ENCODE results near the gene ADGRB3. TPM values are rescaled to one million over a fixed set of nuclear protein-coding genes. Genes with fewer than 3 reads are reported as not detected.

ADGRB3 gene
- total and polyA plus RNA-seq, 5 donors = 0.88 to 2.6 (median 1.5) TPM

DNA sequence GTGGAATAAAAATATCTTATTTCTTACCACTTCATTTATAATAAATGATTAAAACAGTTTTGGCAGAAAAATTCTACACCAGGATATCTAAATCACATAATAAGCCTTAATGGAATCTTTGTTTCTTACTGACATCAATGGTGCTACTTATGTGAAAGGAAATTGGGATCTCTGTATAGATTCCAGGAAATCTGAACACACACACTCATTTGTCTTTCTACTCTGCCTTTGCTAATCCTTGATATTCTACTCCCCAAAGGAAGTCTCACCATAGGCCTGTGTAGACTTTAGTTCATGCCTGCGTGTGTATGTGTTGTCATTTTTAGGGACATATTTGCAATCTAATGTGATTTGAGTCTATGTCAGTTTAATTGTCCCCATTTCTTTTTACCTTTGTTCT is 7.9 kb downstream of the ADGRB3 start:
- Histone ChIP-seq H3K4me1 (ENCODE audit: control insufficient read depth, insufficient read depth, low read length) (no peaks in the 10 kb centered on the region), H3K27ac (ENCODE audit: low read length) (no peak overlapping the region), H3K9me3 (ENCODE audit: control insufficient read depth, low read length) (no peaks in the 10 kb centered on the region), H3K27me3 (ENCODE audit: control insufficient read depth, insufficient read depth) (no peaks in the 10 kb centered on the region), H3K4me3 (ENCODE audit: low read length) (no peak overlapping the region)
- intact Hi-C loops (cut with DNase I) = loop anchor here in 1 of 4 donors (10.0 kb wide), 1 partner anchor 132 kb away; no protein-coding TSS in a partner anchor
- DNase-seq (no peak), ATAC-seq (no peak)
- WGBS = 89% methylated on average over 1 of the region's 1 CpG

DNA sequence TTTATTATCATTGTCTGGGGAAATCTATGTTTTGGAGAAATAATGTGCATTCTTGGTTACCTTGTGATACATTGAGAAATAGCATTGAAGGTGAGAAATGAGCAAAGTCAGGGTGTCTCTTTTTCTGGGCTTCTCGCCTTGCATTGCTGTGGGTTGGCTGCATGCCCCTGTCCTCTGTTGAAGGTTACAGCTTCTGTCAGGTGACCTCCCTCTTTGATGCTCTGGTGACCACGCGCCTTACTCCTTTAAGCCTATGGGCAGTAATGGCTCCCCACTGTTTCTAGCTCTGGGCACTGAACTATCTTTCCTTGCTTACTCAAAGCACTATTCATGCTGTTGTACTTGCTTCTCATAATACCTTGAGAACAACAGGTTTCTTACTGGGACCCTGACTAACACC is 14.6 kb downstream of the ADGRB3 start:
- ATAC-seq (no peak), DNase-seq (no peak)
- Histone ChIP-seq H3K4me3 (ENCODE audit: low read length) (no peak overlapping the region), H3K27me3 (ENCODE audit: control insufficient read depth, insufficient read depth) (no peaks in the 10 kb centered on the region), H3K27ac (ENCODE audit: low read length) (no peak overlapping the region), H3K4me1 (ENCODE audit: control insufficient read depth, insufficient read depth, low read length) (peaks cover 4% of the 10 kb centered on the region), H3K9me3 (ENCODE audit: control insufficient read depth, low read length) (no peaks in the 10 kb centered on the region)
- 92% methylated on average over 3 of the region's 3 CpGs for WGBS
- intact Hi-C loops (cut with DNase I) = loop anchor here in 1 of 4 donors (10.0 kb wide), 1 partner anchor 125 kb away; no protein-coding TSS in a partner anchor

DNA sequence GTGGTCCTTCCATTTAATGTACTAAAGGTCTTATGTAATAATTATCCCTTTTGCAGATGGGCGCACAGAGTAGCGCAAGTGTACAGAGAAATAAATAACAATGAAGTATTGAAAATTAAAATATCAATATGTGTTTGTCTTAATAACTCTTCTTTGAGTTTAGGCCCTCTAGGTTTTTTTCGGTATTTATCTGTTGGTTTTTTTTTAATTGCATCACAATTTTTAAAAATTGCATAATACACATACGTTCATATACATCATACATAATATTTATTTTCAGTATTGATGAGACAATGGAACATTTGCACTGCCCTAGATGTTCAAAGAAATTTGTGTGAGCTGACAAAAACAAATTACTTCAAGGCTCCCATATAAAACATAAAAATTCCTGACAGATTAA is 15.1 kb downstream of the ADGRB3 start:
- intact Hi-C loops (cut with DNase I) = no loop called here
- Histone ChIP-seq H3K27me3 (ENCODE audit: control insufficient read depth, insufficient read depth) (no peaks in the 10 kb centered on the region), H3K9me3 (ENCODE audit: control insufficient read depth, low read length) (no peaks in the 10 kb centered on the region), H3K4me1 (ENCODE audit: control insufficient read depth, insufficient read depth, low read length) (peaks cover 4% of the 10 kb centered on the region), H3K4me3 (ENCODE audit: low read length) (no peak overlapping the region), H3K27ac (ENCODE audit: low read length) (no peak overlapping the region)
- WGBS = 91% methylated on average over 4 of the region's 4 CpGs
- DNase-seq (no peak), ATAC-seq (no peak)

DNA sequence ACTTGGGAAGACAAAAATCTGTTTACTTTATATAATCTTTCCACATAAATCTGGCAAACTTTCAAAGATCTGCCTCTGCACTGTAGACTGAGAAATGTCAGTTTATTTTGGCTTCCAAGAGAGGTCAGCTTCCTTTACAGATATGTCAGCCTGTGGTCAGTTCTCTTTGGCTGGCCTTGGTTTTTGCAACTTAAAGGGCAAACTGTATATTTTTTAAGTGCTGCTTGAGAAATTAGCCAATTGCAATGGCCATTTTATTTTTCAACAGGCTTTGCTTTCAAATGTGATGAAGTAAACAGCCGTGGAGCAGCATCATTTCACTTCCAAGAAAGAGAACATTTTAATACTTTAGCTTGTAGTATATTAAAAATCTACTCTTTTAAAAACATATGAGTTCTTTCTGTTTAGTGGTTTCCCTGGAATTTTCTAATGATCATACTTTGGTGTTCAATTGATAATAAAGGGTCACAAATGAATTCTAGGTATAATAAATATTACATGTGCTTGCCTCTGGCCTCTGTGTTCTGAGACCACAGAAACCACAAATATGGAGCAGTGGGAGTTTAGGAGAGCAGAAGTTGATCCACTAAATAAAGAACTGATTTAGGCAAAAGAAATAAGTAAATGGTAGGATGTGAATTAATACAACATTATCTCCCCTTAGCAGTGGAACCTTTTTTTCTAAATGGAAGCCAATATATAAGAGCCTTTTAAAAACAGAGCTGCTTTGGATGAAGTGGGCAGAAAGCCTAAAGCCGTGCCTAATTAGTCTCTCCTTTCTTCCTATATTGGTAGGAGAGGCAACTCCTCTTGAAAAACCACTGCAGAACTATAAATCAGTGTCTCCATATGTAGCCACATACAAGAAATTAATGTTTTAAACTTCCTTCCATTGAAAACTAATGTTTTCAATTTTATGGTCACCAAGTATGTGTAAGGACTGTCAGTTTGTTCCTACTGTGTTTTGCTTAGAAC is 16.2 kb downstream of the ADGRB3 start:
- ATAC-seq (peak in 1 of 2 donors; percentile 41), DNase-seq (no peak)
- Histone ChIP-seq H3K9me3 (ENCODE audit: control insufficient read depth, low read length) (no peaks in the 10 kb centered on the region), H3K4me3 (ENCODE audit: low read length) (no peak overlapping the region), H3K27me3 (ENCODE audit: control insufficient read depth, insufficient read depth) (no peaks in the 10 kb centered on the region), H3K4me1 (ENCODE audit: control insufficient read depth, insufficient read depth, low read length) (peaks cover 4% of the 10 kb centered on the region), H3K27ac (ENCODE audit: low read length) (no peak overlapping the region)
- intact Hi-C loops (cut with DNase I) = no loop called here
- 51% methylated on average over 2 of the region's 2 CpGs for WGBS

DNA sequence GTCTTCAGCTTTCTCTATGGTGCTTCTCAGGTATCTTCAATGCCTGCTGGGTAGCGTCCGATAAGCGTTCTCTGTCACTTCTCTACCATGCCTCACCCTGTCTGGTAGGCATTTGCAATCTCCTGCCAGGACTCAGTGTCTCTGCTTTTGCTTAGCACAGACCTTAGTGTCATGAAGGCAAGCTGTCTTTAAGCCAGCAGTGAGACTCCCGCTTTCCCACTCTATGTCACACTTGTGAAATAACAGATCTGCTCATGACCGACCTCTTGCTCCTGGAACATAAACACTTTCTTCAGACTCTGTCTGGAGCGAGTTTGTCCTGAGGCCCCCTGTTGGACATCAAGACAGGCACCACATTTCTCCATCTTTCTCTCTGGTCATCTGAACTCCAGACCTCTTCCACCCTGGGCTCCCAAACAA is 17.0 kb downstream of the ADGRB3 start:
- peaks cover 4% of the 10 kb centered on the region for H3K4me1 ChIP-seq (ENCODE audit: control insufficient read depth, insufficient read depth, low read length)
- H3K9me3 ChIP-seq (ENCODE audit: control insufficient read depth, low read length) = no peaks in the 10 kb centered on the region
- H3K27ac ChIP-seq (ENCODE audit: low read length) = no peak overlapping the region
- ATAC-seq (peak in 1 of 2 donors; percentile 20), DNase-seq (no peak)
- WGBS = 77% methylated on average over 6 of the region's 6 CpGs
- intact Hi-C loops (cut with DNase I) = no loop called here
- no peak overlapping the region for H3K4me3 ChIP-seq (ENCODE audit: low read length)
- H3K27me3 ChIP-seq (ENCODE audit: control insufficient read depth, insufficient read depth) = no peaks in the 10 kb centered on the region

DNA sequence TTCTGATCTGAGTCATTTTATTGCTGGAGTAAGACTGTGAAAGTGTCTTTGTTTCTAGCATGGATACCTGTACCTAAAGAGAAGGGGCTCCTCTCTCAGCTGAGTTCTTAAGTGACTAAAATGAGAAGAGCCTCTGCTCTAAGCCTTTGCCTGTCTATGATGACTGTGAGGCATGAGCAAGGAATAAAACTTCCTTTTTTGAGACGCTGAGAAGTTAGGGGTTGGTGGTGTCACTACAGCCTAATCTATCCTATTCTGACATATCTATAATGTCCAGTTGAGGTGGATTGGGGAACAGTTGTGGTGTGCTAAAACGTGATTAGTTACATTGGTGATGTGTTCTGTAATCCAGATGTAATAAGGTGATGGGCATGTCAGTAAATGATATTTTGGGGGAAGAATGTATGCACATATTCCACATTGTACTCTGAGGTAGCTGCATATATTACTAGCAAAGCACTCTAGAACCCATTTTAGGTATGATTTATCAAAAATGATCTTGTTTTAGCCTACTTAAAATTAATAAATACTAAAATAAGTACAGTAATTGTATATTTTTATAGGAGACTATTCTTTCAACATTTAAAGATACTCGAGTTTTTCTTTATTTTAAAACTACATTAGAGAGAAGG is 18.1 kb downstream of the ADGRB3 start:
- Histone ChIP-seq H3K4me1 (ENCODE audit: control insufficient read depth, insufficient read depth, low read length) (peaks cover 4% of the 10 kb centered on the region), H3K9me3 (ENCODE audit: control insufficient read depth, low read length) (no peaks in the 10 kb centered on the region), H3K27me3 (ENCODE audit: control insufficient read depth, insufficient read depth) (no peaks in the 10 kb centered on the region), H3K4me3 (ENCODE audit: low read length) (no peak overlapping the region), H3K27ac (ENCODE audit: low read length) (no peak overlapping the region)
- ATAC-seq (no peak), DNase-seq (no peak)
- 68% methylated on average over 3 of the region's 3 CpGs for WGBS
- intact Hi-C loops (cut with DNase I) = no loop called here

DNA sequence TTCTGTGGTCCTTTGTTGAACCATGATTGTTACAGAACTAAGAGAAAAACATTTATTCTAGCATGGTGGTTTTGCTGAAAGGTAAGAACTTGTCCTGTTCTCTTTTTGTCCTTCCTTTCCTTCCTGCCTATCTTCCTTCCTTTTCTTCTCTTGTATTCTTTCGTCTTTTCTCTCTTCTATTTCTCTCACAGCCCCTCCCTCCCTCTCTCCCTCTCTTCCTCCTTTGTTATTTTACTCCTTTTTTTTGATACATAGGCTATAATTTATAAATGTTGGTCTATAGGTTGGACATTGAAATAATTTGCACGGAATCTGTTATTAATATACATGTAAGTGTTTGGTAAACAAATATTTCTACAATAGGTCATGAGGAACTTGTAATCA is 18.6 kb downstream of the ADGRB3 start:
- ATAC-seq (no peak), DNase-seq (no peak)
- H3K27ac ChIP-seq (ENCODE audit: low read length) = no peak overlapping the region
- H3K4me1 ChIP-seq (ENCODE audit: control insufficient read depth, insufficient read depth, low read length) = peaks cover 4% of the 10 kb centered on the region
- intact Hi-C loops (cut with DNase I) = no loop called here
- 63% methylated on average over 2 of the region's 2 CpGs for WGBS
- H3K4me3 ChIP-seq (ENCODE audit: low read length) = no peak overlapping the region
- H3K9me3 ChIP-seq (ENCODE audit: control insufficient read depth, low read length) = no peaks in the 10 kb centered on the region
- H3K27me3 ChIP-seq (ENCODE audit: control insufficient read depth, insufficient read depth) = no peaks in the 10 kb centered on the region

DNA sequence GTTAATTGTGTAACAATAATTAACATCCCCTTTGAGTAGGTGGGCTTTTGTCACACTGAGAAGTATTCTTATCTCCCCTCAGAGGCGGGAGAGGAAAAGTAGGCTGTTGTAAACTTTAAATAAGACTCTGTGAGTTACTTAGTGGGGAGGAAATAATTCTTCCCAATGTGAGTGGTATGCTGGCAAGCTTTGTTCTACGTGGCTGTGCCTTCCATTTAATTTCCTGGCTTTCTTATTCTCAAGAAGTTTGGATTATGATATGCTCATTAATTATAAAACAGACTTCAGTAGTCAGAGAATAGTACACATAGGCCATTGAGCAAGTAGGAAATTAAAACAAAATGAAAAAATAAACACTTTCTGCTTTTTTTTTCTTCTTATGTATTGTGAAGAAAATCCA is 19.1 kb downstream of the ADGRB3 start:
- ATAC-seq (no peak), DNase-seq (no peak)
- no peak overlapping the region for H3K4me3 ChIP-seq (ENCODE audit: low read length)
- H3K27ac ChIP-seq (ENCODE audit: low read length) = no peak overlapping the region
- no peaks in the 10 kb centered on the region for H3K9me3 ChIP-seq (ENCODE audit: control insufficient read depth, low read length)
- 40% methylated on average over 2 of the region's 2 CpGs for WGBS
- H3K4me1 ChIP-seq (ENCODE audit: control insufficient read depth, insufficient read depth, low read length) = peaks cover 4% of the 10 kb centered on the region
- H3K27me3 ChIP-seq (ENCODE audit: control insufficient read depth, insufficient read depth) = no peaks in the 10 kb centered on the region
- intact Hi-C loops (cut with DNase I) = no loop called here

DNA sequence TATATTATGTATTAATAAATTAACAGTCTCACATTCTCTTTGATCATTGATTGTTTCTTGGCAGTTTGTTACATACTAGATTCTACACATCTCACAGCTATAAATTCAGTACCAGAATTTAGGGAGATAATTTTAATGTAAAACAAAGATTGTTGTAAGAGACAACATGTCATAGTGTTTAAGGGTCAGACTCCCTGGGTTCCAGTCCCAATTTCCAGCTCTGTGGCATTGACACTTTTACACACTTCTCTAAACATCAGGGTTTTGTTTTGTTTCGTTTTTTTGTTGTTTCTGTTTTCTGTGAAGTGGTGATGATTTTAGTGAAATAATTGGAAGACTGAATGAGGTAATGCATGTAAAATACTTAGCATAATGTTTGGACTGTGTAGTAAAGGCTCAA is 19.9 kb downstream of the ADGRB3 start:
- Histone ChIP-seq H3K4me1 (ENCODE audit: control insufficient read depth, insufficient read depth, low read length) (peaks cover 4% of the 10 kb centered on the region), H3K27me3 (ENCODE audit: control insufficient read depth, insufficient read depth) (no peaks in the 10 kb centered on the region), H3K4me3 (ENCODE audit: low read length) (no peak overlapping the region), H3K27ac (ENCODE audit: low read length) (no peak overlapping the region), H3K9me3 (ENCODE audit: control insufficient read depth, low read length) (no peaks in the 10 kb centered on the region)
- WGBS = 62% methylated on average over 1 of the region's 1 CpG
- ATAC-seq = no peak
- intact Hi-C loops (cut with DNase I) = no loop called here
- DNase-seq = no peak

DNA sequence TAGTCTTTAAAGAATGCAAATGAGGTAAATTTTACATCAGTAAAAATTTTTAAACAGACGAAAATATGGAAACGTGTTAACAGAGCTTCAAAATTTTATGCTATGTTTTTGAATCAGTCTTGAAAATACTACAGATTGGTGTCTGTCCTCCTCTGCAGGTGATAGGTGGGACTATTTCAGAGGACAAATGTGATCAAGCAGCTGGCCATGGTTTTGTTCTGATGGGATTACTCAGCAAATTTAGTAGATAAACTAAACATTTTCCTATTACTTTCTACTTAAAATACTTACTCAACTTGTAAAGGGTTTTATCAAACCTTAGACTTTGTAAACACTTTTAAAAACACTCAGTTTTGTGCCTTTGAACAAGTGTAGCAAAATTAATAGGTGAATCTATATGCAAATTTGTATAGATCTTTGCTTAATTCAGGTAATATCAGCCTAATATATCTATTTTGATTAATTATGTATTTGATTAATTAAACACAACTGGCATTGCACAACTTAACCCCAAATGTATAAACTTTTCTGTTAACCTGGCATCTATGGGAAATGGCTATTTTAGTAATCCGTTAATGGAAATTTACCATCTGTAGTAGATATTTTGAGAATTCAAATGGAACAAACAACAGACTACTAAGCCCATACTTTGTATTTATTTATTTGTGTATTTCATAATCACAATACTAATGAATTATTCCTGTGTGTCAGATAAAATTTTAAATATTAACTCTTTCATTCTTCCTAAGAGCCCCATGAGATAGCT is 22.5 kb downstream of the ADGRB3 start:
- Histone ChIP-seq H3K4me3 (ENCODE audit: low read length) (no peak overlapping the region), H3K27ac (ENCODE audit: low read length) (no peak overlapping the region), H3K9me3 (ENCODE audit: control insufficient read depth, low read length) (no peaks in the 10 kb centered on the region), H3K27me3 (ENCODE audit: control insufficient read depth, insufficient read depth) (no peaks in the 10 kb centered on the region), H3K4me1 (ENCODE audit: control insufficient read depth, insufficient read depth, low read length) (no peaks in the 10 kb centered on the region)
- intact Hi-C loops (cut with DNase I) = no loop called here
- DNase-seq = no peak
- 69% methylated on average over 3 of the region's 3 CpGs for WGBS
- no peak for ATAC-seq

DNA sequence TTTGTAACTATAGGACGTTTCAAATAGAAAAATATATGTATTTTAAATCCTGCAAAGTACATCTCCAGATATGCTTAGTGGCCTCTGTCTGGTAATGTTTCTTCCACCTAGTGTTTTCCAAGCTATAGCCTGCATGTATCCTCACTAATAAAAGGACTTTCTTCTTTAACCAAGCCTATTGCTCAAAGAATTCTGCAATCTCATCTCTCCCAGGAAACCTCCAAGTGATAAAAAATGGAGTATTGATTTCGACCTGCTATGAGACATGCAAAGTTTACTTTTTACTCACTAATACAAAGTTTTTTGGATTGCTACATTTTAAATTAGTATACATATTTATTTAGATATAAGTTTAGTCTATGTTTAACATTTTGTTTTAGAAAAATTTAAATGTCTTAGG is 23.3 kb downstream of the ADGRB3 start:
- H3K4me3 ChIP-seq (ENCODE audit: low read length) = no peak overlapping the region
- H3K9me3 ChIP-seq (ENCODE audit: control insufficient read depth, low read length) = no peaks in the 10 kb centered on the region
- intact Hi-C loops (cut with DNase I) = no loop called here
- no peak for ATAC-seq
- WGBS = 70% methylated on average over 2 of the region's 2 CpGs
- no peaks in the 10 kb centered on the region for H3K4me1 ChIP-seq (ENCODE audit: control insufficient read depth, insufficient read depth, low read length)
- DNase-seq = no peak
- H3K27ac ChIP-seq (ENCODE audit: low read length) = no peak overlapping the region
- no peaks in the 10 kb centered on the region for H3K27me3 ChIP-seq (ENCODE audit: control insufficient read depth, insufficient read depth)
